Kidney epithelial cell (primary cell): ENCODE measurements around the gene PTPRF. TPM values are rescaled to one million over a fixed set of nuclear protein-coding genes. Genes with fewer than 3 reads are reported as not detected.

Experiments
- DNase-seq: peaks from one replicate; pipeline ENCODE4 v3.0.0-alpha.2; 2010; ENCODE audit warnings: low read depth
- H3K27me3 ChIP-seq: 2 replicates; pipeline ENCODE4 v1.6.0; 2011; ENCODE audit warnings: low read length; ENCODE audit not compliant: control insufficient read depth, insufficient read depth
- H3K36me3 ChIP-seq: 2 replicates; pipeline ENCODE4 v1.5.1; 2011; ENCODE audit warnings: low read length; ENCODE audit not compliant: control insufficient read depth, insufficient read depth
- H3K4me3 ChIP-seq: 2 replicates; pipeline ENCODE4 v1.5.1; 2011; ENCODE audit warnings: low read depth, mild to moderate bottlenecking, control low read depth, low read length
- CTCF ChIP-seq: IDR thresholded peaks from 2 replicates; pipeline ENCODE4 v1.5.1; 2011; ENCODE audit warnings: mild to moderate bottlenecking, moderate library complexity, low read length, control low read depth, inconsistent platforms; ENCODE audit not compliant: insufficient read depth, poor library complexity, severe bottlenecking
- total RNA-seq: library from RNA; depleted of rRNA; stranded (reverse); fragments of >200 nt; gene quantifications from 2 replicates; pipeline ENCODE4 v1.2.3, GENCODE V29; 2015

PTPRF gene
- total RNA-seq, 1 donor from 2014 or later, result 297 TPM

GRCh38 chr1:43669878-43670277, 139.2 kb downstream of the PTPRF start:
- TF ChIP-seq CTCF, result no peak
- DNase-seq, result no peak
- H3K27me3 ChIP-seq, result no peaks in the 10 kb centered on the region
- no peak overlapping the region for H3K4me3 ChIP-seq
- H3K36me3 ChIP-seq, result peaks cover 3% of the 10 kb centered on the region

GRCh38 chr1:43671193-43671592, 140.5 kb downstream of the PTPRF start:
- Histone ChIP-seq H3K36me3 (peaks cover 3% of the 10 kb centered on the region), H3K27me3 (no peaks in the 10 kb centered on the region)
- no peak for TF ChIP-seq CTCF

GRCh38 chr1:43671626-43672330, 141.1 kb downstream of the PTPRF start:
- H3K4me3 ChIP-seq, result no peak overlapping the region
- TF ChIP-seq CTCF, result no peak
- H3K36me3 ChIP-seq, result peaks cover 3% of the 10 kb centered on the region
- H3K27me3 ChIP-seq, result no peaks in the 10 kb centered on the region
- DNase-seq, result peak; percentile 44

More at GRCh38 chr1:43671193-43671592, 140.5 kb downstream of the PTPRF start:
- H3K4me3 ChIP-seq, result no peak overlapping the region
- no peak for DNase-seq

- H3K4me3 ChIP-seq, result no peak overlapping the region
- no peaks in the 10 kb centered on the region for H3K27me3 ChIP-seq
- peaks cover 1% of the 10 kb centered on the region for H3K36me3 ChIP-seq
- no peak for TF ChIP-seq CTCF
- no peak for DNase-seq
These were observed 142.6 kb downstream of the PTPRF start for GRCh38 chr1:43673261-43673660.

Other genes with a start within 250 kb of the PTPRF start
- gene C1orf210, start 245.3 kb upstream of the PTPRF start, total RNA-seq, result 4.8 and 6.6 TPM in 2 replicates
- 6.5 and 7.1 TPM in 2 replicates for gene TIE1, start 229.9 kb upstream of the PTPRF start, total RNA-seq
- gene MPL, start 193.1 kb upstream of the PTPRF start, total RNA-seq, result not detected in 2 replicates
- 16.2 and 22.3 TPM in 2 replicates for gene CDC20, start 171.9 kb upstream of the PTPRF start, total RNA-seq
- gene ELOVL1, start 162.9 kb upstream of the PTPRF start, total RNA-seq, result 93.8 and 99.7 TPM in 2 replicates
- 44.5 and 48.7 TPM in 2 replicates for gene MED8, start 141.1 kb upstream of the PTPRF start, total RNA-seq
- 17.0 and 20.3 TPM in 2 replicates for gene SZT2, start 141.0 kb upstream of the PTPRF start, total RNA-seq
- 133 and 167 TPM in 2 replicates for gene HYI, start 77.0 kb upstream of the PTPRF start, total RNA-seq
- gene KDM4A, start 119.3 kb downstream of the PTPRF start, total RNA-seq, result 42.9 and 48.4 TPM in 2 replicates
- gene ST3GAL3, start 176.7 kb downstream of the PTPRF start, total RNA-seq, result 13.8 and 15.0 TPM in 2 replicates